Measurements from ENCODE around the gene ICA1.

The ICA1 gene

GRCh38 chr7:8295638-8296361 is 33.8 kb upstream of the ICA1 start:
- no peak overlapping the region for H3K4me3 ChIP-seq (ENCODE audit: low read depth, low read length)
- peak; percentile 92 for DNase-seq (ENCODE audit: low read depth)
- peak; percentile 69 for TF ChIP-seq CTCF (conservative IDR thresholded peaks at IDR 0.05; ENCODE audit: low read depth, low read length)

GRCh38 chr7:8291397-8292141 is 29.6 kb upstream of the ICA1 start:
- TF ChIP-seq CTCF (conservative IDR thresholded peaks at IDR 0.05; ENCODE audit: low read depth, low read length), result no peak
- DNase-seq (ENCODE audit: low read depth), result no peak
- no peak overlapping the region for H3K4me3 ChIP-seq (ENCODE audit: low read depth, low read length)

- no peak overlapping the region for H3K4me3 ChIP-seq (ENCODE audit: low read depth, low read length)
- no peak for TF ChIP-seq CTCF (conservative IDR thresholded peaks at IDR 0.05; ENCODE audit: low read depth, low read length)
- DNase-seq (ENCODE audit: low read depth), result no peak
Observed at GRCh38 chr7:8290645-8291308, 28.8 kb upstream of the ICA1 start.

GRCh38 chr7:8286118-8286517 is 24.2 kb upstream of the ICA1 start:
- DNase-seq (ENCODE audit: low read depth), result no peak
- no peak for TF ChIP-seq CTCF (conservative IDR thresholded peaks at IDR 0.05; ENCODE audit: low read depth, low read length)
- H3K4me3 ChIP-seq (ENCODE audit: low read depth, low read length), result no peak overlapping the region

GRCh38 chr7:8285155-8285554 is 23.2 kb upstream of the ICA1 start:
- DNase-seq (ENCODE audit: low read depth), result no peak
- no peak for TF ChIP-seq CTCF (conservative IDR thresholded peaks at IDR 0.05; ENCODE audit: low read depth, low read length)
- no peak overlapping the region for H3K4me3 ChIP-seq (ENCODE audit: low read depth, low read length)

- no peak for TF ChIP-seq CTCF (conservative IDR thresholded peaks at IDR 0.05; ENCODE audit: low read depth, low read length)
Observed at GRCh38 chr7:8284606-8285005, 22.6 kb upstream of the ICA1 start.

More at GRCh38 chr7:8284606-8285005, 22.6 kb upstream of the ICA1 start:
- DNase-seq (ENCODE audit: low read depth), result peak; percentile 7
- H3K4me3 ChIP-seq (ENCODE audit: low read depth, low read length), result no peak overlapping the region

Data from choroid plexus epithelial cell (primary cell).